Caco-2 (cell line): ENCODE data around the gene MPC1. TPM values are rescaled to one million over a fixed set of nuclear protein-coding genes. Genes with fewer than 3 reads are reported as not detected.
A peak's percentile ranks its signal among the peaks of the same experiment; 100 is the strongest.

Experiments
- BruUV-seq: library from RNA; stranded (reverse); fragments of 400-500 nt; replicated peaks from 2 replicates; lab custom pipeline; 2021; lab: Mats Ljungman, UMichigan
- CTCF ChIA-PET: fragments of 300-600 bp; sonication (Branson Sonifier 250); formaldehyde crosslinking; loops from one replicate; lab custom pipeline; 2022; ENCODE audit warnings: antibody characterized with exemption; lab: Charles Lee
- POLR2A ChIA-PET: fragments of 300-600 bp; sonication (Branson Sonifier 250); formaldehyde crosslinking; loops from one replicate; lab custom pipeline; 2022; ENCODE audit warnings: antibody characterized with exemption; lab: Charles Lee
- DNase-seq, 2 experiments: peaks; one replicate each; pipeline versions ENCODE4 v3.0.0 to v3.0.0-alpha.2; 2020 to 2022
- H3K27me3 ChIP-seq: replicated peaks from 2 replicates; pipeline ENCODE4 v1.6.0; 2011; ENCODE audit warnings: low read length; ENCODE audit not compliant: control insufficient read depth, insufficient read depth
- H3K36me3 ChIP-seq: 2 replicates; pipeline ENCODE4 v1.5.1; 2011; ENCODE audit warnings: low read length; ENCODE audit not compliant: control insufficient read depth, insufficient read depth
- H3K4me1 ChIP-seq: fragments of 250-450 bp; sonication (Bioruptor Pico); 2 replicates; pipeline ENCODE4 v1.5.1; 2020; ENCODE audit warnings: mild to moderate bottlenecking
- H3K4me3 ChIP-seq: 2 replicates; pipeline ENCODE4 v1.5.1; 2011; ENCODE audit warnings: low read depth, mild to moderate bottlenecking, control low read depth, low read length
- H3K9me3 ChIP-seq: fragments of 250-450 bp; sonication (Bioruptor Pico); 2 replicates; pipeline ENCODE4 v1.5.1; 2020; ENCODE audit warnings: mild to moderate bottlenecking, moderate library complexity
- H3K27ac Mint-ChIP-seq: one replicate; pipeline ENCODE4 v1.8.0; 2022; ENCODE audit warnings: mixed read lengths; ENCODE audit not compliant: unreplicated experiment
- H3K27me3 Mint-ChIP-seq: one replicate; pipeline ENCODE4 v1.8.0; 2022; ENCODE audit warnings: mixed read lengths; ENCODE audit not compliant: insufficient read depth, unreplicated experiment
- H3K36me3 Mint-ChIP-seq: one replicate; pipeline ENCODE4 v1.8.0; 2022; ENCODE audit warnings: mild to moderate bottlenecking, mixed read lengths; ENCODE audit not compliant: insufficient read depth, unreplicated experiment
- H3K4me1 Mint-ChIP-seq: one replicate; pipeline ENCODE4 v1.8.0; 2022; ENCODE audit warnings: low read depth, mixed read lengths; ENCODE audit not compliant: unreplicated experiment
- H3K4me3 Mint-ChIP-seq: one replicate; pipeline ENCODE4 v1.8.0; 2022; ENCODE audit warnings: mild to moderate bottlenecking, moderate library complexity, mixed read lengths; ENCODE audit not compliant: unreplicated experiment
- H3K9me3 Mint-ChIP-seq: one replicate; pipeline ENCODE4 v1.8.0; 2022; ENCODE audit warnings: mixed read lengths; ENCODE audit not compliant: unreplicated experiment
- CTCF ChIP-seq, 2 experiments: fragments of 200-600 bp in 1 of 2; IDR thresholded peaks; 1 replicate in 1 of 2; 2 replicates in 1 of 2; pipeline versions ENCODE4 v1.5.1 to v1.8.0; 2011 to 2022; ENCODE audit warnings: antibody characterized with exemption in 1 of 2, control low read depth in 1 of 2, inconsistent platforms in 1 of 2, low read depth in 1 of 2, low read length in 1 of 2, mild to moderate bottlenecking in 1 of 2, moderate library complexity in 1 of 2; ENCODE audit not compliant: insufficient read depth in 1 of 2, severe bottlenecking in 1 of 2, unreplicated experiment in 1 of 2
- intact Hi-C: fragments of 100-400 bp; cut with micrococcal nuclease; formaldehyde crosslinking; loops from one replicate; pipeline ENCODE4 v1.10.0; 2022; ENCODE audit not compliant: unreplicated experiment
- total RNA-seq: library from RNA; stranded (reverse); gene quantifications from 2 replicates; pipeline ENCODE4 v1.2.3, GENCODE V29; 2022

MPC1 gene
- total RNA-seq, 1 experiment from 2014 or later = 19.7 TPM

- ChIA-PET CTCF (interaction anchor here (1.4 kb wide), 1 partner anchor 21 kb away, joined by 3 read pairs; no protein-coding TSS in a partner anchor), POLR2A (no interaction called here)
- Mint-ChIP-seq H3K27ac (no peak overlapping the region), H3K9me3 (no peaks in the 10 kb centered on the region), H3K4me3 (no peak overlapping the region), H3K27me3 (no peaks in the 10 kb centered on the region), H3K4me1 (no peaks in the 10 kb centered on the region), H3K36me3 (no peaks in the 10 kb centered on the region)
- no peak for TF ChIP-seq CTCF (IDR thresholded peaks at IDR 0.05; ENCODE audit: insufficient read depth in 1 of 2, low read depth in 1 of 2, low read length in 1 of 2, severe bottlenecking in 1 of 2, unreplicated experiment in 1 of 2)
- no peaks in the 10 kb centered on the region for H3K27me3 ChIP-seq
- no TSS peak for BruUV-seq
- intact Hi-C loops = no loop called here
- peak in 1 of 2 experiments; percentile 15 for DNase-seq
- no peaks in the 10 kb centered on the region for H3K9me3 ChIP-seq
- no peaks in the 10 kb centered on the region for H3K4me1 ChIP-seq
- no peaks in the 10 kb centered on the region; the same call in none of the 2 replicates for H3K36me3 ChIP-seq
- no peak overlapping the region for H3K4me3 ChIP-seq
Observed at GRCh38 chr6:166361077-166361429, 21.7 kb downstream of the MPC1 start.

- Histone ChIP-seq H3K9me3 (no peaks in the 10 kb centered on the region), H3K4me1 (no peaks in the 10 kb centered on the region), H3K27me3 (no peaks in the 10 kb centered on the region), H3K36me3 (no peaks in the 10 kb centered on the region; the same call in none of the 2 replicates), H3K4me3 (no peak overlapping the region)
- Mint-ChIP-seq H3K4me3 (no peak overlapping the region), H3K27ac (no peak overlapping the region), H3K4me1 (no peaks in the 10 kb centered on the region), H3K27me3 (no peaks in the 10 kb centered on the region), H3K36me3 (no peaks in the 10 kb centered on the region), H3K9me3 (no peaks in the 10 kb centered on the region)
- POLR2A ChIA-PET = no interaction called here
- intact Hi-C loops = no loop called here
- no peak for TF ChIP-seq CTCF (IDR thresholded peaks at IDR 0.05; ENCODE audit: insufficient read depth in 1 of 2, low read depth in 1 of 2, low read length in 1 of 2, severe bottlenecking in 1 of 2, unreplicated experiment in 1 of 2)
- no TSS peak for BruUV-seq
- CTCF ChIA-PET = interaction anchor here (1.4 kb wide), 1 partner anchor 21 kb away, joined by 3 read pairs; no protein-coding TSS in a partner anchor
- no peak for DNase-seq
Observed at GRCh38 chr6:166360243-166361076, 22.3 kb downstream of the MPC1 start.

GRCh38 chr6:166355552-166355951 is 27.2 kb downstream of the MPC1 start:
- Mint-ChIP-seq H3K4me1 (no peaks in the 10 kb centered on the region), H3K27ac (no peak overlapping the region), H3K27me3 (no peaks in the 10 kb centered on the region), H3K36me3 (no peaks in the 10 kb centered on the region), H3K9me3 (peaks cover 15% of the 10 kb centered on the region), H3K4me3 (no peak overlapping the region)
- BruUV-seq = no TSS peak
- intact Hi-C loops = no loop called here
- Histone ChIP-seq H3K4me3 (no peak overlapping the region), H3K4me1 (peaks cover 5% of the 10 kb centered on the region), H3K27me3 (no peaks in the 10 kb centered on the region), H3K9me3 (no peaks in the 10 kb centered on the region), H3K36me3 (no peaks in the 10 kb centered on the region)
- TF ChIP-seq CTCF (IDR thresholded peaks at IDR 0.05; ENCODE audit: insufficient read depth in 1 of 2, low read depth in 1 of 2, low read length in 1 of 2, severe bottlenecking in 1 of 2, unreplicated experiment in 1 of 2) = no peak
- ChIA-PET CTCF (no interaction called here), POLR2A (no interaction called here)
- no peak for DNase-seq
